K562 (cell line): Measurements from ENCODE around the gene ALB. TPM values are rescaled to one million over a fixed set of nuclear protein-coding genes. Genes with fewer than 3 reads are reported as not detected.

ENCODE experiments used
- FOXP4 ChIP-seq: sonication (generic); formaldehyde crosslinking; IDR thresholded peaks from 2 replicates; pipeline ENCODE4 v1.8.0; 2022; ENCODE audit warnings: mild to moderate bottlenecking, missing genetic modification reagents, borderline replicate concordance
- MBD2 ChIP-seq: sonication (generic); IDR thresholded peaks from 2 replicates; pipeline ENCODE4 v1.6.1; 2016; ENCODE audit warnings: low read depth, borderline replicate concordance
- STAT6 ChIP-seq: sonication (generic); formaldehyde crosslinking; IDR thresholded peaks from 2 replicates; pipeline ENCODE4 v1.8.1; 2023; ENCODE audit warnings: mild to moderate bottlenecking, missing genetic modification reagents
- polyA plus RNA-seq, 8 experiments: library from polyadenylated mRNA; depleted of rRNA in 4 of 8; stranded (reverse) in 5 of 8; unstranded in 3 of 8; fragments of >200 nt; fragmentation: Nextera tagmentation in 2 of 8; fragmentation: Illumina TruSeq in 1 of 8; extraction: Ambion mirVana in 2 of 8; extraction: Trizol in 1 of 8; gene quantifications; 2 replicates each; pipeline versions ENCODE4 v1.2.1 to v1.2.3, GENCODE V29; 2011 to 2014; ENCODE audit warnings: inconsistent platforms in 1 of 8, missing spikeins in 1 of 8
- total RNA-seq, 7 experiments: library from RNA; depleted of rRNA in 6 of 7; stranded (reverse); fragments of >200 nt in 6 of 7; fragmentation: Illumina TruSeq in 2 of 7; extraction: Trizol in 2 of 7; gene quantifications; 2 replicates each; pipeline versions ENCODE4 v1.2.1 to v1.2.3, GENCODE V29; 2011 to 2021; ENCODE audit warnings: low replicate concordance in 1 of 7
- TF ChIP-seq, protein P1 (sequence below): sonication (generic); formaldehyde crosslinking; IDR thresholded peaks from 2 replicates; pipeline ENCODE4 v1.8.0; 2022; ENCODE audit warnings: mild to moderate bottlenecking, missing genetic modification reagents

Gene ALB
- total and polyA plus RNA-seq, 9 of the 15 experiments (the other 6 are each of a cell fraction or from before 2014, with no cell fraction given) = 0.04 to 18.5 (median 0.20) TPM; not detected in 2

DNA sequence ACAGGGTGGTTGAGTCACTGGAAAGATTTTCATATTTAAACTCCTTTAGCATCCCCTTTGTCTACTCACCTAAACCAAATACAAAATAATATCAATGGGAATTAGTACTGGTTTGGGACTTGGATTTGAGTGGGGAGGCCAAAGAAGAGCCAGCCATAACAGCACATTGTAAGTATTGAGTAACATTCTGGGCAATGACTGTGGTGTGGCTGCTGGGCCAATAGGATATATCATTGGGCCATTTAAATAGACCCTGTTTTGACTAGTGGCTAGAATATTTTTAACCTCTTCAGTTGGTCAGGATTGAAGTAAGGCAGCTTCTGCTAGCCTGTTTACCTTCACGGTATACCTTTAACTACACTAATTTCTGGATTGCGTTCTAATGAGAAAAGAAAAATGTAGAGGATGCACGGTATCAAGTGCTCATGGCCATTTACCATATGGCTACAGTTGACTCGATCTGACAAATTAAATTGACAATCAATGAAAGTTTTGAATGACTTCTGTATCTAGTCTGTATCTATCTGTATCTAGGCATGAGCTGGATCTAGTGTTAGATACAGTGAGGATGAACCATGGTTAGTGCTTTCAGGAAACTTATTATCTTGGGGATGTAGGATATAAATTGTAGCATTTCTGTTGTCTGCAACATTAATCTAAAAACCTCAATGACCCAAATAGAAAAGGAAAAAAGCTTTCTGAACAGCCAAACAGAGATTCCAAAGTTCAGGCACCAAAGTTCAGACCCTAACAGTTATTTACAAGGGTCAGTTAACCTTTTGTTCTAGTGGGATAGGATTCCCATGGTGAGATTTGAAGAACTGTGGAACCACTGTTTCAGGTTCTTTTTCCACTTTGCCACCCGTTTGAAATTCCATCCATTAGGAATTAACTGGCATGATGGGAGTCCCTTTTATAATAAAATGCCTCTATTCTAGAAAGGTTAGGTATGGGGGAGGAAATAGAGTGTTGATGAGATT, 6.8 kb upstream of the ALB start (continued):
- TF ChIP-seq FOXP4 (CRISPR knock-in tag) (no peak), STAT6 (CRISPR knock-in tag) (no peak), MBD2 (no peak)
- TF ChIP-seq, protein P1, sequence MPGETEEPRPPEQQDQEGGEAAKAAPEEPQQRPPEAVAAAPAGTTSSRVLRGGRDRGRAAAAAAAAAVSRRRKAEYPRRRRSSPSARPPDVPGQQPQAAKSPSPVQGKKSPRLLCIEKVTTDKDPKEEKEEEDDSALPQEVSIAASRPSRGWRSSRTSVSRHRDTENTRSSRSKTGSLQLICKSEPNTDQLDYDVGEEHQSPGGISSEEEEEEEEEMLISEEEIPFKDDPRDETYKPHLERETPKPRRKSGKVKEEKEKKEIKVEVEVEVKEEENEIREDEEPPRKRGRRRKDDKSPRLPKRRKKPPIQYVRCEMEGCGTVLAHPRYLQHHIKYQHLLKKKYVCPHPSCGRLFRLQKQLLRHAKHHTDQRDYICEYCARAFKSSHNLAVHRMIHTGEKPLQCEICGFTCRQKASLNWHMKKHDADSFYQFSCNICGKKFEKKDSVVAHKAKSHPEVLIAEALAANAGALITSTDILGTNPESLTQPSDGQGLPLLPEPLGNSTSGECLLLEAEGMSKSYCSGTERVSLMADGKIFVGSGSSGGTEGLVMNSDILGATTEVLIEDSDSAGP (CRISPR knock-in tag) = no peak
